K562 (cell line): Measurements from ENCODE around the gene SUSD3. TPM values are rescaled to one million over a fixed set of nuclear protein-coding genes. Genes with fewer than 3 reads are reported as not detected.

Source experiments
- KLF10 ChIP-seq: fragments of 250-450 bp; sonication (Bioruptor Pico); IDR thresholded peaks from 2 replicates; pipeline ENCODE4 v1.6.1; 2021; ENCODE audit warnings: matching md5 sums
- MCM5 ChIP-seq: fragments of 450-650 bp; IDR thresholded peaks from 2 replicates; pipeline ENCODE4 v1.6.1; 2016; ENCODE audit warnings: low read depth
- MTA2 ChIP-seq: fragments of 450-650 bp; IDR thresholded peaks from 2 replicates; pipeline ENCODE4 v1.6.1; 2016; ENCODE audit warnings: low read depth
- SMARCC2 ChIP-seq: fragments of 450-650 bp; IDR thresholded peaks from 2 replicates; pipeline ENCODE4 v1.6.1; 2017; ENCODE audit warnings: antibody characterized with exemption, moderate library complexity, mild to moderate bottlenecking, low read depth
- ZNF140 ChIP-seq: fragments of 250-450 bp; sonication (Bioruptor Pico); IDR thresholded peaks from 2 replicates; pipeline ENCODE4 v1.8.0; 2021; ENCODE audit warnings: moderate library complexity, mild to moderate bottlenecking, inconsistent platforms
- ZNF239 ChIP-seq: fragments of 250-450 bp; sonication (Bioruptor Pico); IDR thresholded peaks from 2 replicates; pipeline ENCODE4 v1.4.0; 2020; ENCODE audit warnings: mild to moderate bottlenecking
- ZNF766 ChIP-seq: fragments of 200-800 bp; sonication (Bioruptor generic); conservative IDR thresholded peaks from 2 replicates; pipeline ENCODE4 v1.6.1; 2016; ENCODE audit warnings: missing genetic modification characterization, missing compliant biosample characterization
- polyA plus RNA-seq, 8 experiments: library from polyadenylated mRNA; depleted of rRNA in 4 of 8; stranded (reverse) in 5 of 8; unstranded in 3 of 8; fragments of >200 nt; fragmentation: Nextera tagmentation in 2 of 8; fragmentation: Illumina TruSeq in 1 of 8; extraction: Ambion mirVana in 2 of 8; extraction: Trizol in 1 of 8; gene quantifications; 2 replicates each; pipeline versions ENCODE4 v1.2.1 to v1.2.3, GENCODE V29; 2011 to 2014; ENCODE audit warnings: inconsistent platforms in 1 of 8, missing spikeins in 1 of 8
- total RNA-seq, 7 experiments: library from RNA; depleted of rRNA in 6 of 7; stranded (reverse); fragments of >200 nt in 6 of 7; fragmentation: Illumina TruSeq in 2 of 7; extraction: Trizol in 2 of 7; gene quantifications; 2 replicates each; pipeline versions ENCODE4 v1.2.1 to v1.2.3, GENCODE V29; 2011 to 2021; ENCODE audit warnings: low replicate concordance in 1 of 7
- TF ChIP-seq, protein P1 (sequence below): fragments of 250-450 bp; sonication (Bioruptor Pico); IDR thresholded peaks from 2 replicates; pipeline ENCODE4 v1.5.0; 2021; ENCODE audit warnings: mild to moderate bottlenecking, moderate library complexity
- TF ChIP-seq, protein P2 (sequence below): IDR thresholded peaks from 3 replicates; pipeline ENCODE4 v1.6.1; 2011; ENCODE audit warnings: borderline replicate concordance, mild to moderate bottlenecking, moderate library complexity; ENCODE audit not compliant: insufficient read length; ENCODE audit errors: extremely low read depth
- TF ChIP-seq, protein P3 (sequence below): fragments of 250-450 bp; sonication (Bioruptor Pico); IDR thresholded peaks from 2 replicates; pipeline ENCODE4 v1.5.0; 2021

SUSD3 gene
- total and polyA plus RNA-seq, 9 of the 15 experiments (the other 6 are each of a cell fraction or from before 2014, with no cell fraction given) = 1.3 to 21.7 (median 11.4) TPM

DNA sequence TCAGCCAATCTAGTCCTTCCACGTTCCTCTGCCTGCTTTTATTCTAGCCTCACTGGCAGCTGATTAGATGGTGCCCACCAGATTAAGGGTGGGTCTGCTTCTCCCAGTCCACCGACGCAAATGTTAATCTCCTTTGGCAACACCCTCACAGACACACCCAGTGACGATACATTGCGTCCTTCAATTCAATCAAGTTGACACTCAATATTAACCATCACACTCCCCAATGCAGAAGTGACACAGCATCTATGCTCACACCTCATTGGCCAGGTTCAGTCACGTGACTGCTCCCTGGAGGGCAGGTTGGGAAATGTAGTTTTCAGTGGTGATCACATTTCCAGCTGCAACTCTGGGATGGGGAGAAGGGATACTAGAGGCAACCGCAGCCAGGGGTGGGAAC lies 13.0 kb downstream of the SUSD3 start (continued):
- TF ChIP-seq, protein P1, sequence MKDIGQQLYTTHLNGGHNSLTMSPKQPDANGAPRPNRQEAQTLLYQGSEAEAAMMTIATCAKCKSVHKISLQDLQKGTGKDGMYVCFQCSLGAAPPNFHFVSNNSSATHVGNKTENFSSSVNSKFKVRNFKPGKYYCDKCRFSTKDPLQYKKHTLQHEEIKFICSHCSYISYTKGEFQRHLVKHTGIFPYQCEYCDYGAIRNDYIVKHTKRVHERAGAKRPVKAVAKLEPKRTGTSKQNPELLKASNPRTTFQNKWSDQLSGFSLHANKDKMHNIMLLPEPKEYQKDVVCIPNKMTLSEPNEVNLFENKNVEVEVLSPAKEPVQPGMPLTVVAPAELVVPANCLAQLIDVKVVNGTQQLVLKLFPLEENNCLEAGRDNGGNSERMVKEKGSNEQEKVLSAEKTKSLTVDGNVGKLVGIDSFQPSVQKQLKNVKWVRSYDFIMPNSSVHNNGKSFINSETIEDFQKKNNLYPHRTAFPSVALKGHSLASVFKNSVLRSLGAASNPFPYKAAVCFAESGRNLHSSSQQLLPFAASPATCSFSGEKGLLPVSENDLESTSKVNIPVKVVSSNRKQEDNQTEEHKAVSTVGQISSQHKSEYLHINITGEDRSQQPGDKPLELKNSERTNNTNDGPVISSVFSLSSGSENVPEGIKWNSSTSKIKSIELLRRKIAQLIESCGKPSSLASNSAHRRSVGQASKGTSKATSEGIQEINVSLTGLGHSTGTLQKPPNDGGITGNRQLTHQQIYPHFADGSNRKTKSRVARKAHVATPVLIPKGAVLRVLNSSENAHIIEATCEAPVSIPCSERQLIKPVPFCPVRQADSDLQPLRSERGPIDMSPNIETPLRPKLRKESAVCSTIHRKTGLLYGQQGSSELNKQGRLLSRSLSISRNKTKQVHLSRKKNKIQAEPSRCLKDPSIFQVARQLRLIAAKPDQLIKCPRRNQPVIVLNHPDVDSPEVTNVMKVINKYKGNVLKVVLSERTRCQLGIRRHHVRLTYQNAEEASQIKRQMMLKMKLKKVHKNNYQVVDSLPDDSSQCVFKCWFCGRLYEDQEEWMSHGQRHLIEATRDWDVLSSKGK = no peak
- TF ChIP-seq, protein P2, sequence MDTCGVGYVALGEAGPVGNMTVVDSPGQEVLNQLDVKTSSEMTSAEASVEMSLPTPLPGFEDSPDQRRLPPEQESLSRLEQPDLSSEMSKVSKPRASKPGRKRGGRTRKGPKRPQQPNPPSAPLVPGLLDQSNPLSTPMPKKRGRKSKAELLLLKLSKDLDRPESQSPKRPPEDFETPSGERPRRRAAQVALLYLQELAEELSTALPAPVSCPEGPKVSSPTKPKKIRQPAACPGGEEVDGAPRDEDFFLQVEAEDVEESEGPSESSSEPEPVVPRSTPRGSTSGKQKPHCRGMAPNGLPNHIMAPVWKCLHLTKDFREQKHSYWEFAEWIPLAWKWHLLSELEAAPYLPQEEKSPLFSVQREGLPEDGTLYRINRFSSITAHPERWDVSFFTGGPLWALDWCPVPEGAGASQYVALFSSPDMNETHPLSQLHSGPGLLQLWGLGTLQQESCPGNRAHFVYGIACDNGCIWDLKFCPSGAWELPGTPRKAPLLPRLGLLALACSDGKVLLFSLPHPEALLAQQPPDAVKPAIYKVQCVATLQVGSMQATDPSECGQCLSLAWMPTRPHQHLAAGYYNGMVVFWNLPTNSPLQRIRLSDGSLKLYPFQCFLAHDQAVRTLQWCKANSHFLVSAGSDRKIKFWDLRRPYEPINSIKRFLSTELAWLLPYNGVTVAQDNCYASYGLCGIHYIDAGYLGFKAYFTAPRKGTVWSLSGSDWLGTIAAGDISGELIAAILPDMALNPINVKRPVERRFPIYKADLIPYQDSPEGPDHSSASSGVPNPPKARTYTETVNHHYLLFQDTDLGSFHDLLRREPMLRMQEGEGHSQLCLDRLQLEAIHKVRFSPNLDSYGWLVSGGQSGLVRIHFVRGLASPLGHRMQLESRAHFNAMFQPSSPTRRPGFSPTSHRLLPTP = no peak
- TF ChIP-seq MCM5 (no peak), MTA2 (no peak), ZNF766 (CRISPR knock-in tag) (peak; percentile 41; the same call in 1 of the 2 replicates), KLF10 (CRISPR knock-in tag) (no peak), ZNF140 (CRISPR knock-in tag) (no peak), SMARCC2 (no peak), ZNF239 (CRISPR knock-in tag) (no peak)
- TF ChIP-seq, protein P3, sequence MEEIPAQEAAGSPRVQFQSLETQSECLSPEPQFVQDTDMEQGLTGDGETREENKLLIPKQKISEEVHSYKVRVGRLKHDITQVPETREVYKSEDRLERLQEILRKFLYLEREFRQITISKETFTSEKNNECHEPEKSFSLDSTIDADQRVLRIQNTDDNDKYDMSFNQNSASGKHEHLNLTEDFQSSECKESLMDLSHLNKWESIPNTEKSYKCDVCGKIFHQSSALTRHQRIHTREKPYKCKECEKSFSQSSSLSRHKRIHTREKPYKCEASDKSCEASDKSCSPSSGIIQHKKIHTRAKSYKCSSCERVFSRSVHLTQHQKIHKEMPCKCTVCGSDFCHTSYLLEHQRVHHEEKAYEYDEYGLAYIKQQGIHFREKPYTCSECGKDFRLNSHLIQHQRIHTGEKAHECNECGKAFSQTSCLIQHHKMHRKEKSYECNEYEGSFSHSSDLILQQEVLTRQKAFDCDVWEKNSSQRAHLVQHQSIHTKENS (CRISPR knock-in tag) = no peak
